GM19240 (cell line): ENCODE measurements around the gene GALNT2.

Source experiments
- DNase-seq: peaks from one replicate; pipeline ENCODE4 v3.0.0; 2011; ENCODE audit warnings: low spot score; ENCODE audit not compliant: insufficient read length

GALNT2 gene

GRCh38 chr1:230287674-230288315, 220.8 kb downstream of the GALNT2 start:
- DNase-seq: no peak

- DNase-seq: no peak
Observed at GRCh38 chr1:230288641-230289349, 221.8 kb downstream of the GALNT2 start.

GRCh38 chr1:230289350-230289644, 222.3 kb downstream of the GALNT2 start:
- DNase-seq: no peak

- DNase-seq: no peak
Observed at GRCh38 chr1:230291731-230292620, 224.9 kb downstream of the GALNT2 start.

- DNase-seq: no peak
Observed at GRCh38 chr1:230292689-230293389, 225.8 kb downstream of the GALNT2 start.

- no peak for DNase-seq
Observed at GRCh38 chr1:230293390-230293700, 226.3 kb downstream of the GALNT2 start.

- DNase-seq: no peak
Observed at GRCh38 chr1:230295367-230295766, 228.3 kb downstream of the GALNT2 start.

GRCh38 chr1:230299191-230300006, 232.4 kb downstream of the GALNT2 start:
- no peak for DNase-seq

- no peak for DNase-seq
Observed at GRCh38 chr1:230300322-230301301, 233.6 kb downstream of the GALNT2 start.

- DNase-seq: no peak
Observed at GRCh38 chr1:230301322-230301721, 234.3 kb downstream of the GALNT2 start.

GRCh38 chr1:230301822-230302221, 234.8 kb downstream of the GALNT2 start:
- no peak for DNase-seq

GRCh38 chr1:230303069-230303468, 236.0 kb downstream of the GALNT2 start:
- DNase-seq: no peak

- DNase-seq: no peak
Observed at GRCh38 chr1:230303822-230304221, 236.8 kb downstream of the GALNT2 start.

- DNase-seq: no peak
Observed at GRCh38 chr1:230306169-230306568, 239.1 kb downstream of the GALNT2 start.

GRCh38 chr1:230307213-230307612, 240.2 kb downstream of the GALNT2 start:
- DNase-seq: no peak

- DNase-seq: no peak
Observed at GRCh38 chr1:230308039-230308438, 241.0 kb downstream of the GALNT2 start.

GRCh38 chr1:230308821-230309220, 241.8 kb downstream of the GALNT2 start:
- no peak for DNase-seq

GRCh38 chr1:230309646-230310177, 242.7 kb downstream of the GALNT2 start:
- no peak for DNase-seq

- DNase-seq: peak; percentile 81
Observed at GRCh38 chr1:230310381-230311163, 243.5 kb downstream of the GALNT2 start.
